GM19452 (cell line): ENCODE results near the gene RNPS1.
"Not testable (repeated sequence)": the region's sequence is repeated elsewhere in the genome, so short reads cannot be mapped to it uniquely, and the experiment has no call there.

Experiments used
- ATAC-seq: cut with Tn5 transposase; IDR thresholded peaks from one replicate; pipeline ENCODE4 v1.9.1; 2021; ENCODE audit not compliant: unreplicated experiment

The RNPS1 gene

GRCh38 chr16:2258530-2258929 lies 9.4 kb downstream of the RNPS1 start:
- ATAC-seq: not testable (repeated sequence)

- no peak for ATAC-seq
Measured at GRCh38 chr16:2257726-2258125, 10.2 kb downstream of the RNPS1 start.

GRCh38 chr16:2256531-2257140 lies 11.3 kb downstream of the RNPS1 start:
- no peak for ATAC-seq

DNA sequence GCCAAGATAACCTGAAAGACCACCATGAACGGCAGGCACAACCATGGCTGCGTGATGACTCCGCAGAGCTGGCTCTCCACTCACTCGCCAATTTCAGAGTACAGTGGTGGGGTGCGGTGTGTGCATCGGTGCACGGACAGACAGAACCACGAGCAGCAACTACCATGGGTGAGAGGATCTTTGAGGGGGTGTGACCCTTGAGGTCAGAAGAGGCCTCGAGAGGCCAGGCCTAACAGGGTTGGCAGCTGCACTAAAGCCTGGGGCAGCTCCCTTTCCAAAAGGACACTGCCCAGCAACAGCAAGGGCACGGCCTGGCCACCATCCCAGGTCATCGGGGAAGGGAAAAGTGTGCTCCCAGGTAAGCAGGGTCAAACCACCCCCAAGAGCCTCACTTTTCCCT lies 14.6 kb downstream of the RNPS1 start:
- no peak for ATAC-seq

- ATAC-seq: no peak
Measured at GRCh38 chr16:2252806-2253148, 15.1 kb downstream of the RNPS1 start.

- ATAC-seq: peak; percentile 80
Measured at GRCh38 chr16:2251296-2252111, 16.4 kb downstream of the RNPS1 start, which contains the start of gene ECI1. Gene ECI1 (minus strand): TSS chr16:2251587. CDS start chr16:2251566, 21 bp downstream.

GRCh38 chr16:2250652-2251295 lies 17.2 kb downstream of the RNPS1 start:
- ATAC-seq: no peak

DNA sequence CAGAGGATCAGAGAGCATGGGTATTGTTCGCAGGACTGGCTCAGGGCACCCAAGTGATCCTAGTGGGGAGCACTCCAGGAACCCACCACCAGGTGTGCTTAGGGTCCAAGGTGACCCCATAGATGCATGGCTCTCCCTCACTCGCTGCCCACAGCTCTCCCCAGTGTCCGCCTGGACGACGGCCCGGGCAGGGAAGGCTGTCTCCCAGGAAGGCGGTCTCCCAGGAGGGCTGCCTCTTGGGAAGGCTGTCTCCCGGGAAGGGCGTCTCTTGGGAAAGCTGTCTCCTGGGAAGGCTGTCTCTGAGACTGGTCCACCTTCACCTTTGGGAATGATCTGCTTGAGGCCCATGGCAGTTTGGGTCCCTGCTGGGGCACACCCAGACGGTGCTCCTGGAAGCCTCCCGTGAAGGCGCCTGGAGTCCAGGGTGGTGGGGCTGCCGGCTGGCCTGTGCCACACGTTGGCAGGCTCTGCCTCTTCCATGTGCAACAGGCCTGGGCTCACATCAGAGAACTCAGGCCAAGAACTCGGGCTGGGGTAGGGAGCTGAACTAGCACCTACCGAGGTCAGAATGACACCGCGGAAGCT lies 21.5 kb downstream of the RNPS1 start:
- no peak for ATAC-seq

DNA sequence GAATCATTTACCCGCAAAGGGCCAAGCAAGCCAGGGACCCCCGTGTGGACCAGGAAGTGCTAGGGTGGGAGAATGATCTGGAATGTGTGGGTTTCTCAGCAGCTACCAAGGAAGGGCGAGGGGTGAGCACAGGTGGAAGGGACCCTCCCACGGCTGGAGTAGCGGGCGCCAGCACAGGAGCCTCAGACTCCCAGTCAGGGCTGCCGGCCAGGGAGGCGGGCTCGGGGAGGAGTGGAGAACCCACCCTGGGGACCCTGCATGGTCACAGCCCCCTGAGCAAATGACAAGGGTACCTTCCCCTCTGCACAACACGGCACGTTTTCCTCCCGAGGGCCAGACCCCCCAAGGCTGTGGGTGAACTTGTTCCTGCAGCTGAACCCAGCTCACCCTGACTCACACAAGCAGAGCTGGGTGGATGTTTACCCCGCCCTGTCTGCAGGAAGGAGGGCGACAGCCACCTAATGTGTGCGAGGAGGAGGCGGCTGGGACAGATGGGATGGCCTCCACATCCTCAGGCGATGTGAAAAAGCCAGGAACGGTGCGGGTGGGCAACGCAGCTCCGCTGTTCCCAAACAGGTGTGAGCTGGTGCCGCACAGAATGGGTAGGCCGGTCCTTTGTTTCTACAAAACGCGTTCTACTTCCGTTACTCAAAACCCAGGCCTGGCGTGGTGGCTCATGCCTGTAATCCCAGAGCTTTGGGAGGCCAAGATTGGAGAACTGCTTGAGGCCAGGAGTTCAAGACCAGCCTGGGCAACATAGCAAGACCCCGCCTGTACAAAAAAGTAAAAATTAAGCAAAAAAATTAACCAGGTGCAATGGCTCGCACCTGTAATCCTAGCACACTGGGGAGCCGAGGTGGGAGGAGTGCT lies 22.8 kb downstream of the RNPS1 start:
- no peak for ATAC-seq

- no peak for ATAC-seq
Measured at GRCh38 chr16:2244301-2244700, 23.6 kb downstream of the RNPS1 start.

- no peak for ATAC-seq
Measured at GRCh38 chr16:2243781-2244180, 24.1 kb downstream of the RNPS1 start.

DNA sequence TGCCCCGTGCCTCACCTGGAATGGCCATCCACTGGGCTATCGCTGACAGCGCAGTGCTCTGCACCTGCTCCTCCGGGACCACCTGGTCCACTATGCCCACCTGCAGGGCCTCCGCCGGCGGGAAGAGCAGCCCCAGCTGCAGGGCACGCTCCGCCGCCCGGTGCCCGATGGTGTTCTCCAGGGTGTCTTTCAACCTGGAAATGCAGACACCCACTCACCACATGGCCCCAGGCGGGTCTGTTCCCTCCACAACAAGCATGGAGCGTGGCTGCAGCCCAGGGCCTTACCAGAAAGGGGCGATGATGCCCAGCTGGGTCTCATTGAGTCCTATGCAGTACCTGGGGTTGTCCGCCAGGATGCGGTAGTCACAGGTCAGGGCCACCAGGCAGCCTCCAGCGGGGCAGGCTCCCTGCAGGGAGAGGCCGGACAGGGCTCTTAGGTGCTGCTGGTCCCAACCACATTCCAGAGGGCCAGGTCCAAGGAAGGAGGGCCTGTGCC lies 24.8 kb downstream of the RNPS1 start:
- ATAC-seq: no peak

GRCh38 chr16:2242598-2242997 lies 25.3 kb downstream of the RNPS1 start:
- ATAC-seq: no peak

DNA sequence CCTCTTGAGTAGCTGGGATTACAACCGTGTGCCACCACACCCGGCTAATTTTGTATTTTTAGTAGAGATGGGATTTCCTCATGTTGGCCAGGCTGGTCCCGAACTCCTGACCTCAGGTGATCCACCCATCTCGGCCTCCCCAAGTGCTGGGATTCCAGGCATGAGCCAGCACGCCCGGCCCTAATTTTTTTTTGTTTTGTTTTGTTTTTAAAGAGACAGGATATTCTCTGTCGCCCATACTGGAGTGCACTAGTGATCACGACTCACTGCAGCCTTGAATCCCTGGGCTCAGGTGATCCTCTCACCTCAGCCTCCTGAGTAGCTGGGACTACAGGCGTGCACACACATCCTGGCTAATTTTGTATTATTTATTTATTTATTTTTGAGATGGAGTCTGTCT lies 27.6 kb downstream of the RNPS1 start:
- not testable (repeated sequence) for ATAC-seq

DNA sequence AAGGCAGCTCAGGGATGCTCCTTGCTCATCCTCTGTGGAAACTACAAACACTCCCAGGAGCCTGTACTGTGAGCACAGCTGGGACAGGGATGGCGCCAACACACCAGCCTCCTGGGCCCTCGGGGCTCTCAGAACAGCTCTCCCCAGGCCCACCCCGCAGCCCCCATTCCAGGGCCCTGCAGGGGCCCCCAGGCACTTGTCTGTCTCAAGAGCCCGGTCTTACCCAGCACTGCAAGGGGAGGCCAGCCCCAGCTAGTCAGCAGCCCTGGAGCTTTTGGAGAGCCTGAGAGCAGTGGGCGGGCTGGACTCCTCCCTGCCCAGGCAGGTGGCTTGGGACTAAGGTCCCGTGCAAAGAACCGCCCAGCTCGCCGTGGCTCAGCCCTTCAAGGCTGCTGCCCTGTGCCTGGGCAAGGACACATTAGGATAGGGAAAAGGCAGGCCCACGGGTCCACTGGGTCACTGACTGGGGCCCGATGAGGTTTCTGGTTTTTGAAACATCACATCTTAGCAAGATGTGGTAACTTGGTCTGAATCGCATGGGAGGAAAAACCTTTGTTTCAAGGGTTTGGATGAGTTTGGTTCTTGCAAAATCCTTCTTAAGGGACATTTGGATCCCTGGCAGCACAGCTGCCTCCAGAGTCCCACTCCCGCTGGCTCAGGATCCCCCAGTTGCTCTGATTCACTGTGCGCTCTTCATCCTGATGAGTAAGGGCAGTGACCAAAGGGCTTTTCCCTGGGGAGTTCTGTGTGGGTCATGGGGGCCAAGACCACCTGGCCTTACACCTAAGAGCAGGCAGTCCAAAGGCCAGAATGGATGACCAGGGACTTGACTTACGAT lies 28.9 kb downstream of the RNPS1 start:
- no peak for ATAC-seq

- no peak for ATAC-seq
Measured at GRCh38 chr16:2238150-2238837, 29.6 kb downstream of the RNPS1 start.

- no peak for ATAC-seq
Measured at GRCh38 chr16:2237493-2238149, 30.3 kb downstream of the RNPS1 start.

DNA sequence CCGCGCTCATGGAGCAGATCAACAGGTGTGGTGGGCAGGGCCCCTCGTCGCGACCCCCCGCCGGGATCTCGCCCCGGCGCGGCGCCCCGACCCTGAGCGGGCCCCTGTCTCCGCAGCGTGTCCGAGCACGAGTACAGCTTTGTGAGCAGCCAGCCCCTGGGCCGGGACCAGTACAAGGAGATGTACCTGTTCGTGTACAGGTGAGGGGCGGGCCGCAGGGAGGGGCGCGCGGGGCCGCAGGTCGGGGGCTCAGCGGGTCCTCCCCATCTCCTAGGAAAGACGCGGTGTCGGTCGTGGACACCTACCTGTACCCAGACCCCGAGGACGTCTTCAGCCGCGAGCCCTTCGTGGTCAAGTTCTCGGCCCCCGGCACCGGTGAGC lies 30.8 kb downstream of the RNPS1 start:
- no peak for ATAC-seq
